Epithelial cell of proximal tubule (primary cell): Measurements from ENCODE around the gene SERPIND1. TPM values are rescaled to one million over a fixed set of nuclear protein-coding genes. Genes with fewer than 3 reads are reported as not detected.

Experiments used
- DNase-seq: peaks from one replicate; pipeline ENCODE4 v3.0.0-alpha.2; 2011; ENCODE audit warnings: low read depth
- H3K4me3 ChIP-seq: 2 replicates; pipeline ENCODE4 v1.5.1; 2011; ENCODE audit warnings: low read depth, mild to moderate bottlenecking, low read length
- CTCF ChIP-seq: conservative IDR thresholded peaks from 2 replicates; pipeline ENCODE4 v1.5.1; 2012; ENCODE audit warnings: low read depth, mild to moderate bottlenecking, low read length
- total RNA-seq: library from RNA; depleted of rRNA; stranded (reverse); fragments of >200 nt; gene quantifications from 2 replicates; pipeline ENCODE4 v1.2.3, GENCODE V29; 2015

Gene SERPIND1
- total RNA-seq, 1 donor from 2014 or later, result not detected

DNA sequence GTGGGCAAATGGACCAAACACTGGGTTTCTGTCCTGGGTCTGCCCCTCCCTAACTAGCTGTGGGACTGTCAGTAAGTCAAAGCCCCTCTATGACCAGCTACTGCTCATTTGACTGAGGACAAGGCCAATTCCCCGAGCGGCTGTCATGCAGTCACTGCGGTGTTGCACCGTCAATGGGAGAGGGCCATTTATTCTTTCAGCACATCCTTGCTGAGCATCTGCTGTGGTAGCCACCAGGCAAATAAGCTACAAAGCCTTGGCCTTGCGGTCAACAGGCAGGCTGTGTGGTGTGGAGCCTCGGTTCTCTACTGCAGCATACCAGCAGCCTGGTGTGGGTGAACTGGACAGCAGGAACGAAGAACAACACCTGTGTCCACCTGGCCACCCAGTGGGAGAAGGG is 25.8 kb upstream of the SERPIND1 start:
- H3K4me3 ChIP-seq, result no peak overlapping the region
- no peak for TF ChIP-seq CTCF
- DNase-seq, result no peak

GRCh38 chr22:20748731-20749428 is 25.0 kb upstream of the SERPIND1 start:
- no peak for TF ChIP-seq CTCF
- no peak overlapping the region for H3K4me3 ChIP-seq
- no peak for DNase-seq

DNA sequence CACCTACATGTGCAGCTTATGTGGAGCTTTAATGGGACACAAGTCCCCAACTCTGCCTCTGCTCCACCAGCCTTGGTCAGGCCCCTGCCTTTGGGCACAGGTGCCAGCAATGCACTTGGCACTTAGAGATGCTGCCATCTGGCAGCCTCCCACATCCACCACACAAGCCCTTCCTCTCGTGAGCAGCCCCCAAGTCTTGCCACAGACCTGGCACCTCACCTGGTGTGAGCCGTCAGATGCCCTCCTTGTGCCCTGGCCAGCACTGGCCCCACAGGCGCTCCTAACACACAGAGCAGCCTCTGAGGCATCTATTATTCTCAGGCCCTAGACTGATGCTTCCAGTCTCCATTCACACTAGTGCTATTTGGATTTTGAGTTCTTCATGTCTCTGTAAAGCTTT is 24.5 kb upstream of the SERPIND1 start:
- no peak for DNase-seq
- TF ChIP-seq CTCF, result no peak
- no peak overlapping the region for H3K4me3 ChIP-seq

GRCh38 chr22:20750461-20751184 is 23.3 kb upstream of the SERPIND1 start:
- TF ChIP-seq CTCF, result no peak
- DNase-seq, result peak; percentile 37
- H3K4me3 ChIP-seq, result no peak overlapping the region

GRCh38 chr22:20751185-20751851 is 22.6 kb upstream of the SERPIND1 start:
- DNase-seq, result no peak
- TF ChIP-seq CTCF, result no peak
- no peak overlapping the region for H3K4me3 ChIP-seq

DNA sequence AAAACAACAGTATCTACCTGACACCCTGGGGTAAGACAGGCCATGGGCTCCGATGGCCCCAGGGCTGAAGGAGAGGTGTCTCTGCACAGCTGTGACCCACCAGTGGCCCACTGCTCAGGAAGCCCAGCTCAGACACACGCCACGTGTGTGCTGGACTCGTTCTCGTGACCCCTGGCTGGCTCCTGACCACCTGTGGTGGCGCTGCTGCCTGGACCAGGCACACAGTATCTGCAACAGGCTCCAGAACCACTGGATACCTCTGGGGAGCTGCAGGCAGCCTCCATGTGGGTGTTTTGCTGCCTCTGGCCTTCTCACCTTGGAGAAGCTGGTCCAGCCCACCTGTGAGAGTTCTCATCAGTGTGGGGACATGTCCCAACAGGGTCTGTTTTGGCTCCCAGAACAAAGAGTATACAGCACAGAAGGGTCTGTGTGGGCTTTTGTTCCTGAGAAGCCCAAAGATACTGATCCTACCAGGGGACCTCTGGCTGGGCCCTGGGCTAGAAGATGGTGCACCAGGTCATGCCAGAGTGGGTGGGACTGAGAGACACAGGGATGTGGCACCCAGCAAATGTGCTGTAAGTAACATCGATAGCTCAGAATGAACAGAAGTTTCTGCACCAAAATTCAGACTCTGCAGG is 21.7 kb upstream of the SERPIND1 start:
- no peak for TF ChIP-seq CTCF
- no peak for DNase-seq
- no peak overlapping the region for H3K4me3 ChIP-seq
